A673 (cell line): ENCODE data around the gene TM9SF2.

ENCODE experiments used
- CTCF ChIP-seq: fragments of 300-800, 200-600 bp; sonication (generic); conservative IDR thresholded peaks from 2 replicates; pipeline ENCODE4 v1.5.1; 2017; ENCODE audit warnings: low read depth, mild to moderate bottlenecking, antibody characterized with exemption, low read length, moderate library complexity, mixed read lengths
- EZH2 ChIP-seq: fragments of 200-600 bp; sonication (generic); IDR thresholded peaks from 2 replicates; pipeline ENCODE4 v1.6.1; 2017; ENCODE audit warnings: borderline replicate concordance, low read depth, mild to moderate bottlenecking, mixed read lengths, antibody characterized with exemption, low read length; ENCODE audit not compliant: poor library complexity, severe bottlenecking

GRCh38 chr13:99481366-99481765, 19.9 kb upstream of the TM9SF2 start:
- no peak for TF ChIP-seq CTCF
- TF ChIP-seq EZH2: no peak
